HG03097 (cell line): ENCODE measurements around the gene GSTM1.

Experiments used
- ATAC-seq: cut with Tn5 transposase; IDR thresholded peaks from one replicate; pipeline ENCODE4 v1.9.1; 2021; ENCODE audit not compliant: unreplicated experiment, low FRiP score

GSTM1 gene

DNA sequence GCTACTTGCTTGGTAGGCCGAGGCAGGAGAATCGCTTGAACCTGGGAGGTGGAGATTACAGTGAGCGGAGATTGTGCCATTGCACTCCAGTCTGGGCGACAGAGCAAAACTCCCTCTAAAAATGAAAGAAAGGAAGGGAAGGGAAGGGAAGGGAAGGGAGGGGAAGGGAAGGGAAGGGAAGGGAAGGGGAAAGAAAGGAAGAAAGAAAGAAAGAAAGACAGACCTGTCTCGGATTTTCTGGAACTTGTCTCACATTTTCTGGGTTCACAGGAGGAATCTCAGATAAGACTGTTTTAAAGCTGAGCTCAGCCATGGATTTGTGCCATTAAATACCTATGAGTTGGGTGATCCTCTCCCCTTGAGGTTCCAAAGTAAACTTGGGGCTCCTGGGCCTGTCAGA, 37.3 kb downstream of the GSTM1 start:
- ATAC-seq: no peak

DNA sequence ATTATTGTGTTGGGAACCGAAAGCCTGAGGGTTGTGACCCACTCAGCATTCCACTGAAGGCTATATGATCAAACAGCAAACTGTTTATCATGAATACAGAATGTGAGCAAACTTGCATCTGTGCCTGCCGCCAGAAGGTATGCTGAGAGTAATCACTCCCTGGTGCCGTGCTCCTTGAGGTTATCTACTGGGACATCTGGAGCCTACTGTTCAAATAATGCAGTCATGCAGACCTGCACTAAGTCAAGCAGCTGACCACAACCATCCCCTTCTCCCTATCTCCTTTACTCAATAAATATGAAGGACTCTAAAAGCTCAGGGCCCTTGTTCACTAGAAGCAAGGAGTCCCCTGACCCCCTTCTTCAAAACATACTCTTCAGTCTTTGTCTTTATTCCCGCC, 37.9 kb downstream of the GSTM1 start:
- no peak for ATAC-seq

DNA sequence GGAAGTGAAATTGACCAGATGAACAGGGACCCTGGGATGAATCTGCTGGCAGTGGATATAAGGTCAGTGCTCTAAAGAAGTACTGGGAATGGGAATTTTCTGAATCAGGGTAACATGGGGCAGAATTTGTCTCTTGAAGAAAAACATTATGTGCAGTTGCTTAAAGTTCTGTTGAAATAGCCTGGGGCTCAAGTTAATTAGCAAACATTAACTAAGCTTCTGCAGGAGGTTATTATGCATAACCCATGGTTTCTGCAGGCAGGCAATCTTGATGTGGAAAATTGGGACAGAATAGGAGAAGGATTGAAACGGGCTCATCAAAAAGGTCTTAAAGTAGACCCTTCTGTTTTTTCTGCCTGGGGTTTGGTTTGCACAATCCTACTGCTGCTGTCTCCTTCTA, 38.4 kb downstream of the GSTM1 start:
- no peak for ATAC-seq

DNA sequence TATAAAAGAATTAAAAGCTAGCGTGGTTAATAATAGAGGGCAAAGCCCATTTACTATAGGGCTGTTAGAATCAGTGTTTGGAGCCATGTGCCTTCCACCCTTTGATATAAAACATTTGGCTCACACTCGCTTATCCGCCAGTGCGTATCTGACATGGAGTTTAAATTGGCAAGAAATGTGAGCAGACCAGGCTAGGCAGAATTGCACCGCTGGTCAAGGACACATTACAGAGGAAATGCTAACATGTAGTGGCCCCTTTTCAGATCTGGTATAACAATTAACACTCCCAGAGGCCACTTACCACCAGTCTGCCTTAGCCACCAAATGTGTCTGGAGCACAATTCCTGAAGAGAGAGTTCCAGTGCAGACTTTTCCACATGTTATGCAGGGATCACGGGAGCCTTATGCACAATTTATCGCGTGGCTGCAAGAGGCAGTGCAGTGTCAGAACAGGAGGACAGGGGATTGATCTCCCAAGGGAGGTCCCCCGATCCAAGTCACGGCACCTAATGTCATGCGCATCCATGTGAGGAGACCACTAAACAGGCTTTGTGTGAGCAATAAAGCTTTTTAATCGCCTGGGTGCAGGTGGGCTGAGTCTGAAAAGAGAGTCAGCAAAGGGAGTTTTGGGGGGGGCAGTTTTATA, 39.2 kb downstream of the GSTM1 start:
- ATAC-seq: no peak

DNA sequence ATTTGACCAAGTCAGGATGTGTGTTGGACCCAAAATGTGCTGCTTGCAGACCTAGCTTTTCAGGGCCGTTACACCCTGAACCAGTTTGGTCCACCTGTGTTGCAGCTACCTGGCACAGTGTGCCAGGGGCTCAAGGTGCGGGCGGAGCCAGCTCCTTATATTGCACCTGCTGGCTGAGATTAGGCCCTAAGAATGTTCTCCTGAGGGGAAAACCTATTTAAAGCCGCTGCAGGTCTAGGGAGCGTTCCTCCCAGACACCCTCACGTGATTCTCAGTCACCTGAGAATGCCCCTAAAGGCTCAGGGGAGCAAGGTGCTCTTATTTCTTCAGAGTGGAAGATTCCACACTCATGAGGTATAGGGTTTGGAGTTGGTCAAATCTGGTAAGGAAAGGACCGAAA, 41.3 kb downstream of the GSTM1 start:
- no peak for ATAC-seq

DNA sequence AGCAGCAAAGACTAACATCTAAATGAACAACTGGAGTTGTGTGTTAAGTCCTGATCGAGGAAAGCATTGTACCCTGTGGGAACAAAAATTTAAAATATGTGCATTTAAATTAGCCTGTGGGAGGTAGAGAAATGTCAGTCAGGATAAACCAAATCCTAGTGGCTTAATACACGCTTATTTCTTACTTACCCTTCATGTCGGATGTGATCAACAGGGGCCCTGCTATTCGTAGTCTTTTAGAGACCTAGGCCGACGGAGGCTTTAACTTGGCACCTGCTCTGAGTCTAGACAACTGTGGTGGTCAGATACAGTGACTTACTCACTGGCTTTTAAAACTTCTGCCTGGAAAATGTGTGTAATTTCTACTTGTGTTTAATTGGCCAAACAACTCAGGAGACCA, 43.0 kb downstream of the GSTM1 start:
- no peak for ATAC-seq

DNA sequence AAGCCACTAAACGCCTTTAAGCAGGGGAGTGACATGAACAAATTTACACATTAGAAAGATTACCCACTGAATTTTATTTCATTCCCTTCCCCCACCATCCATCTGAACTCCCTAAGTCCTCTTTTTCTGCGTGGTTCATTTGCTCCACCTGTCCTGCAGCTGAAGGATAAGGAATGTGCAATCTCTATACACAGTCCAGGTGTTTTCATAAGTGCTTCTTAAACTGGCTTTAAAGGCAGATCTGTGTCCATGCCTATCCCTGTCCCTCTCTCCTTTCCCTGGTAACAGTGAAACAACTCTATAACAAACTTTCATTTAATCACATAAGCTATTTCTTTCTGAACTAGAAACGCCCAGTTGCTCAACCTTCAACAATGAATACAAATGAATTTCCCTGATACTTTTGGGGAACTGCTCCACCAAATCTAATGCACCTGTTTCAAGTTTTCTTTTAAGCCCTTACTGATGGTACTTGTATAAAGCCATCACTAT, 44.8 kb downstream of the GSTM1 start:
- ATAC-seq: no peak

DNA sequence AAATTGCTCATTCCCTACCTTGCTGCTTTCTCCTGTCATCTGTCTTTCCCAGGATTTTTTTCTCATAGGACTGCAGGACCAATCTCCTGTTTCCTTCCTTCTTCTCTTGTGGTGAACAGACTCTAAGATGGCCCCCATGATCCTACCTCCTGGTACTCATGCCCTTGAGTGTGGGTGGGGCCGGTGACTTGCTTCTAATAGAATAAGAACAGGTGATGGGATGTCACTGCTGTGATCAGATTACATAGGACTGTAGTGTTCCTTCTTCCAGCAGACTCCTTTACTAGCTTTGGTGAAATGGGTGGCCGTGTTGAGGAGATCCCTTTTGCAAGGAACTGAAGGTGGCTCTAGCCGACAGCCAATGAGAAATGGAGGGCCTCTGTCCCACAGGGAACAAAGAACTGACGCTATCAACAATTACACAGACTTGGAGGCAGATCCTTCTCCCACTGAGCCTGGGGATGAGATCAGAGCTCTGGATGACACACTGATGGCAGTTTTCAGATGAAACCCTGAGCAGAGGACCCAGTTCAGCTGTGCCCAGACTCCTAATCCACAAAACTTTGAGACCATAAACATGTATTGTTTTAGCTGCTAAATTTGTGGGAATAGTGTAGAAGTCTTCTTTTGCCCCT, 45.7 kb downstream of the GSTM1 start:
- no peak for ATAC-seq

DNA sequence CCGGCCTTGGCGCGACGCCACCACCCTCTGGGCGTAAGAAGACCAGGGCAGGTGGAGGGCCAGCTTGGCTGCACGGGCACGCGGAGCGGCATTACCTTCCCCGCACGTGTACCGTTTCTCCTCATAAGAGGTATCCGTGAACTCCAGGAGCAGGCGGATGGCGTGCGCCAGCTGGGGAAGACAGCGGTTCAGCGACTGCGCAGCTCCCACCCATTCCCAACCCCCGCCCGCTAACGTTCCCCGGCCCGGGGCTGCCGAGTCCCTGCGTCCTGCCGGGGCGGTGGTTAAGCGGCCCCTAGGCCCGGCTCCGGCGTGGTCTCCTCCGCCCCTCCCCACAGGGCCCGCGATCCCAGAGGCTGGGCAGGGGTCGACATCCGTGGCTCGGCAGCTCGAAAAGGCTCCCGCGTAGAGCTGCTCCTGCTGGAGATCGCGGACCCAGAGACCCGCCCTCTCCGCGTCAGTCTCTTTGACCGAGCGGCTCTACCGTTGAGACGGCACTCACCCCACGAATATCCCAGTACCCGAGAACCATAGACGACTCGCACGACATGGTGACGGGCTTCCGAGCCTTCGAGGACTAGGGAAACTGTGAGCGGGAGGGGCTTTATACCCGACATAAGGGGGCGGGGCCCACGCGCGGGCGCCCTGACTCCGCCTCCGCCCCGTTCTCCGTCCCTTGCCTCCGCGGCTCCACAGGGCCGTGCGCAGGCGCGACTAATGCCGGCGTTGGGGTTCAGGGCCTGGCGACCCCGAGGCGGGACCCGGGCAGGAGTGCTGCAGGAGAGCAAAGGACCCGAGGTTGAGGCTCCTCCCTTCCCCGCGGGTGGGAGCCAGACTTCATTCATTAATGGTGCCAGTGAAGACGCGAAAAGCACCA, 52.4 kb downstream of the GSTM1 start:
- no peak for ATAC-seq

DNA sequence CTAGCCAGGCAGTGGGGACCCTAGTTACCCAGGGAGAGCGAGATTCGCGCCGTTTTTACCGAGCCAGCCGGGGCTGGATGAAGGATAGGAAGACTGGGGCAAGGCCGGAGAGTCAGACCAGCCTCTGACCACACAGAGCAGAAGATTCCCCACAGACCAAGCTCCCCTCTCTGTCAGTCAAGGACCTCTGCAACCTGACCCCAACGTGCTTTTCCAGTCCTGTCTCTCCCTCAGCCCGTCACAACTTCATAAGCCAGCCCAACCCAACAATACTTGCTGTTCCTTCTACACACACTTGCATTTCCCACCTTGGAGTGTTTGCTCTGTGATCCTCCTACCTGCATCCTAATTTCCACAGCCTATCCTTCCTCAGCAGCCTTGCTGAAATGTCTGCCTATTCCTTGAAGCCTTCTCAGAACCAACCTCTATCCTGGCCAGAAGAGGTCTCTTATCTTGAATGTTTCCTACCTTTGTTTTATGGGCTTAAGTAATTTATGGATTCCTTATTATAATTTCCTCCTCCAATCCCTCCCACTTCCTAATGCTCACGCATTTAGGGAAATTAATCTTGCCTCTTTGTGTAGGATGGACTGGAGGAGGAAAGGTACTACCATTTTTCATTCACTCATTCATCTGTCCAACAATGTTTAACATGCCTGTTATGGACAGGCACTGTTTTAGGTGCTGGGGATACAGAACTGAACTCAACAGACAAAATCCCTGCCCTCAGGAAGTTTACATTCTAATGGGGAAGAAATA, 53.2 kb downstream of the GSTM1 start, which contains the start of gene GSTM3:
TSS of gene GSTM3 (minus strand) at position 424 of the 759 bp plus-strand sequence. CDS start 751 bp downstream, outside the sequence.
- ATAC-seq: no peak
